ENCODE measurements around the gene NUDT2. TPM values are rescaled to one million over a fixed set of nuclear protein-coding genes. Genes with fewer than 3 reads are reported as not detected.

The NUDT2 gene
- total RNA-seq, 1 donor from 2014 or later = 12.8 TPM

- no peak overlapping the region for H3K27ac ChIP-seq (ENCODE audit: low read depth, low read length)
- peaks cover 18% of the 10 kb centered on the region for H3K36me3 ChIP-seq (ENCODE audit: insufficient read depth, low read length)
- H3K27me3 Mint-ChIP-seq (ENCODE audit: low read depth, unreplicated experiment) = no peaks in the 10 kb centered on the region
- no peak overlapping the region for H2AFZ ChIP-seq (ENCODE audit: low read depth, low read length)
- H3K27me3 ChIP-seq (ENCODE audit: insufficient read depth, low read length) = no peaks in the 10 kb centered on the region
- no peak for DNase-seq (ENCODE audit: low read depth)
- TF ChIP-seq CTCF (IDR thresholded peaks at IDR 0.05; ENCODE audit: insufficient read depth, low read depth, low read length) (no peak), EZH2 (IDR thresholded peaks at IDR 0.05; ENCODE audit: insufficient read depth, low read length) (no peak)
- no peak overlapping the region for H3K4me3 ChIP-seq (ENCODE audit: insufficient read depth, low read depth, low read length)
- no peak overlapping the region for H3K27ac Mint-ChIP-seq (ENCODE audit: unreplicated experiment)
- H3K9me3 ChIP-seq (ENCODE audit: insufficient read depth, low read depth, low read length) = no peaks in the 10 kb centered on the region
- no peak overlapping the region for H3K4me2 ChIP-seq (ENCODE audit: low read length)
- peaks cover 25% of the 10 kb centered on the region for H3K36me3 Mint-ChIP-seq (ENCODE audit: low read depth, unreplicated experiment)
- H3K4me3 Mint-ChIP-seq (ENCODE audit: unreplicated experiment) = no peak overlapping the region
- no peaks in the 10 kb centered on the region for H3K4me1 ChIP-seq (ENCODE audit: insufficient read depth, low read length)
- H3K79me2 ChIP-seq (ENCODE audit: insufficient read depth, low read length) = peaks cover 27% of the 10 kb centered on the region
- H3K4me1 Mint-ChIP-seq (ENCODE audit: low read depth, unreplicated experiment) = peaks cover 12% of the 10 kb centered on the region
- peaks cover 1% of the 10 kb centered on the region for H3K9me3 Mint-ChIP-seq (ENCODE audit: unreplicated experiment)
- no peak for FAIRE-seq
- no peak overlapping the region for H3K9ac ChIP-seq (ENCODE audit: low read length)
- H4K20me1 ChIP-seq (ENCODE audit: insufficient read depth, low read length) = peaks cover 38% of the 10 kb centered on the region
Measured at GRCh38 chr9:34338665-34339385, 9.5 kb downstream of the NUDT2 start.

GRCh38 chr9:34341659-34342295, 12.4 kb downstream of the NUDT2 start:
- Histone ChIP-seq H3K4me2 (ENCODE audit: low read length) (no peak overlapping the region), H3K4me3 (ENCODE audit: insufficient read depth, low read depth, low read length) (no peak overlapping the region), H3K4me1 (ENCODE audit: insufficient read depth, low read length) (no peaks in the 10 kb centered on the region), H3K27me3 (ENCODE audit: insufficient read depth, low read length) (no peaks in the 10 kb centered on the region), H4K20me1 (ENCODE audit: insufficient read depth, low read length) (peaks cover 17% of the 10 kb centered on the region), H3K36me3 (ENCODE audit: insufficient read depth, low read length) (peaks cover 18% of the 10 kb centered on the region), H3K27ac (ENCODE audit: low read depth, low read length) (no peak overlapping the region), H2AFZ (ENCODE audit: low read depth, low read length) (no peak overlapping the region), H3K9me3 (ENCODE audit: insufficient read depth, low read depth, low read length) (no peaks in the 10 kb centered on the region), H3K9ac (ENCODE audit: low read length) (no peak overlapping the region), H3K79me2 (ENCODE audit: insufficient read depth, low read length) (peaks cover 1% of the 10 kb centered on the region)
- H3K4me1 Mint-ChIP-seq (ENCODE audit: low read depth, unreplicated experiment) = no peaks in the 10 kb centered on the region
- no peak for FAIRE-seq
- no peaks in the 10 kb centered on the region for H3K27me3 Mint-ChIP-seq (ENCODE audit: low read depth, unreplicated experiment)
- no peak for TF ChIP-seq EZH2 (IDR thresholded peaks at IDR 0.05; ENCODE audit: insufficient read depth, low read length)
- TF ChIP-seq CTCF (IDR thresholded peaks at IDR 0.05; ENCODE audit: insufficient read depth, low read depth, low read length) = no peak
- peaks cover 1% of the 10 kb centered on the region for H3K9me3 Mint-ChIP-seq (ENCODE audit: unreplicated experiment)
- no peak overlapping the region for H3K27ac Mint-ChIP-seq (ENCODE audit: unreplicated experiment)
- H3K36me3 Mint-ChIP-seq (ENCODE audit: low read depth, unreplicated experiment) = peaks cover 23% of the 10 kb centered on the region
- no peak for DNase-seq (ENCODE audit: low read depth)
- no peak overlapping the region for H3K4me3 Mint-ChIP-seq (ENCODE audit: unreplicated experiment)

- no peak overlapping the region for H3K27ac Mint-ChIP-seq (ENCODE audit: unreplicated experiment)
- TF ChIP-seq EZH2 (IDR thresholded peaks at IDR 0.05; ENCODE audit: insufficient read depth, low read length) (no peak), CTCF (IDR thresholded peaks at IDR 0.05; ENCODE audit: insufficient read depth, low read depth, low read length) (no peak)
- no peaks in the 10 kb centered on the region for H3K4me1 ChIP-seq (ENCODE audit: insufficient read depth, low read length)
- H3K27ac ChIP-seq (ENCODE audit: low read depth, low read length) = no peak overlapping the region
- H4K20me1 ChIP-seq (ENCODE audit: insufficient read depth, low read length) = peaks cover 8% of the 10 kb centered on the region
- H3K27me3 ChIP-seq (ENCODE audit: insufficient read depth, low read length) = no peaks in the 10 kb centered on the region
- no peaks in the 10 kb centered on the region for H3K27me3 Mint-ChIP-seq (ENCODE audit: low read depth, unreplicated experiment)
- no peak overlapping the region for H3K4me2 ChIP-seq (ENCODE audit: low read length)
- no peaks in the 10 kb centered on the region for H3K4me1 Mint-ChIP-seq (ENCODE audit: low read depth, unreplicated experiment)
- H3K4me3 Mint-ChIP-seq (ENCODE audit: unreplicated experiment) = no peak overlapping the region
- H3K9me3 Mint-ChIP-seq (ENCODE audit: unreplicated experiment) = peaks cover 1% of the 10 kb centered on the region
- no peak for FAIRE-seq
- H3K9me3 ChIP-seq (ENCODE audit: insufficient read depth, low read depth, low read length) = no peaks in the 10 kb centered on the region
- no peak overlapping the region for H3K4me3 ChIP-seq (ENCODE audit: insufficient read depth, low read depth, low read length)
- H3K79me2 ChIP-seq (ENCODE audit: insufficient read depth, low read length) = no peaks in the 10 kb centered on the region
- H2AFZ ChIP-seq (ENCODE audit: low read depth, low read length) = no peak overlapping the region
- peaks cover 25% of the 10 kb centered on the region for H3K36me3 Mint-ChIP-seq (ENCODE audit: low read depth, unreplicated experiment)
- no peak for DNase-seq (ENCODE audit: low read depth)
- H3K36me3 ChIP-seq (ENCODE audit: insufficient read depth, low read length) = peaks cover 18% of the 10 kb centered on the region
- no peak overlapping the region for H3K9ac ChIP-seq (ENCODE audit: low read length)
Measured at GRCh38 chr9:34343090-34343489, 13.7 kb downstream of the NUDT2 start.
